Activated effector memory CD4-positive, alpha-beta T cell treated with anti-CD3 and anti-CD28 coated beads, Interleukin-2, amount 50 U/mL, for 16 hours (primary cell): ENCODE results near the gene FANK1.

ENCODE experiments used
- DNase-seq: peaks from one replicate; pipeline ENCODE4 v3.0.0-alpha.2; 2020

The FANK1 gene

DNA sequence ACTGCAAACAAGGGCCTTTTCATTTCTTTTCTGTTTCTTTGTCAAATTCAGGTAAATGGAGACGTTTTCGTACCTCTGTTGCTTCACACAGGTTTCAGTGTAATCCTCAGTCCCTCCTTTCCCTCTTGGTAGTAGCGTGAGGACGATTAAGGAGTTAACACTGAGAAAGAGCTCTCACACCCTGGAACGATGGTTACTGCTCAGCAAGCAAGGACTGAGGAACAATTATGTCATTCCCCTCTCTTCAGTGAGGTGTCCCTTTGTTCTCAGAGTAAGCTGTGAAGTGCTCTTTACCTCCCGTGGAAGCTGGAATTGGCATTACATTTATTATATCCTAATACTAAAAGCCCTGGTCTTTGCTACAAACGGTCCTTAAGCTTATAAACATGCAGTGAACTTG is 95.9 kb downstream of the FANK1 start:
- DNase-seq = no peak

DNA sequence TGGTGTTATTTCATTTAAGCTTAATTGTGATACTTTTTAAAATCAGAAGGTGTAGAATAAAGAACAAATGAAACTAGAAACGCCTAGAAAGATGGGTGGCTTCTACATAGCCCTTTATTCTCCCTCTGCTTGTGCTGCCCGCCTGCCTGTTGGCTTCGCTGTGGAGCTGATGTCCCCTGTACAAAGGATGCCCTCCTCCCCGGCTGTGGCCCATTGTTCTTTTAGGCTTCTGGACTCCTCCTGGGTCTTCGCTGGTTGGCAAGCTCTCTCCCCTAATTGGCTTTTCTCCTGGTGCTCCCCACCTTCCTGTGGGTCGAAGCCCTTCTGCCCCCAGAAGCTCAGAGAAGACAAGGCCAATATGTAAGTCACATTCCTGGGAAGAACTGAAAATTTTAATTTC is 98.2 kb downstream of the FANK1 start:
- DNase-seq = no peak

DNA sequence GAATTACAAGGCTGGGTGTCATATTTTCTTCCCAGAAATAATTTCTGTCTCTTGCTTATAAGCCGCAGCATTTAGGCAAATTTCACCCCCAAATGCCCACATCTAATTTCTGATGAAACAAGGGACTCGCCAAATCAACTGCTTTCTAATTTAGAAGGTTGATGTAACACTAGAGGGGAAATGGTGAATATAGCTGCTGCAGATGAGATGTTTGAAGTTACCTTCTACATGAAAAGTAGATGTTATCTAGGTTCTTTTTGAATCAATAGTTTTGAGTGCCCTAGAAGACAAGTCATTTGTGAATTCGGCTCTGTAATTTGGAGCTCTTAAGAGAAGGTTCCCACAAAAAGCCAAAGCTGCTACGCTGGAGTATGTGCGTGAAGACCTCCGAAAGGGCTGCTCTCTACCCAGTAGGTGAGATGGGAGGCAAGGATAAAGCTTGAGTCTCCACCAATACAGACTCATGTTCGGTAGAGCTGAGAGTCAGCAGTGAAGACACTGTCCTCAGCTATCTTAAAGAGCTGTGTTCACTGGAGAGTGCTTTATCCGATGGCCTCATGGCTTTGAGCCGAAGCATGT is 99.5 kb downstream of the FANK1 start:
- no peak for DNase-seq

DNA sequence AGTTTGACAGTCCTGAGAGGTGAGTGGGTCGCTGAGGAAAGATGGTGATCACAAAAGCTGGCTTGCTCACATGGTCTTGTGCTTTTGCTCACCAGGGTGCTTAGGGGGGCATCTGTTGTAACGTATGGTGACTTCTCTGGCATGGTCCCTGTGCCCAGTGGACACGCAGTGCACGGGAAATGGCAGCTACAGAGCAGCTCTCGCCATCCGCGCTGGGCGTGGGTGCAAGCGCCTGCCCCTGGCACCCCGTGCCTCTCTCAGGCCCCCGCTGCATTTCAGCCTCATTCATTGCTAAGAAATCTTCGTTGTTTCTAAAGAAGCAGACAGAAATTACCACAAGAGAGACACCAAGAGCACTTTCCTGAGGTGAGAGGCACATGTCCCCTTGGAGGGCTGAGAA is 101.2 kb downstream of the FANK1 start:
- peak; percentile 68 for DNase-seq

DNA sequence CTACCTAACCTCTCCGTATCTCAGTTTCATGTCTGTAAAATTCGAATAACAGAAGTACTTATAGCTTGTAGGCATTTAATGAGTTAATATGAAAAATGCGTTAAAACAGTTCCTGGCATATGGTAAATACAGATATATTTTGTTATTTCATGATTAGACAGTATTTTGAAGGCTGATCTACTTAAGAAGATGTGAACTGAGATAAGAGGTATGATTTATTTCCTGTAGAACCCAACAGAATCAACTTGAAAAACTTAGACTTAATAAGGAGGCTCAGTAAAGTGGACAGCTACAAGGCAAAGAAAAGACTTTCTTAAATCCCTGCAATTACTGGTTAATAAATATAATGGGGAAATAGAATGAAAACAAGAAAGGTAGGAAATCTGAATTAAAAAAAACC is 103.3 kb downstream of the FANK1 start:
- DNase-seq = no peak

DNA sequence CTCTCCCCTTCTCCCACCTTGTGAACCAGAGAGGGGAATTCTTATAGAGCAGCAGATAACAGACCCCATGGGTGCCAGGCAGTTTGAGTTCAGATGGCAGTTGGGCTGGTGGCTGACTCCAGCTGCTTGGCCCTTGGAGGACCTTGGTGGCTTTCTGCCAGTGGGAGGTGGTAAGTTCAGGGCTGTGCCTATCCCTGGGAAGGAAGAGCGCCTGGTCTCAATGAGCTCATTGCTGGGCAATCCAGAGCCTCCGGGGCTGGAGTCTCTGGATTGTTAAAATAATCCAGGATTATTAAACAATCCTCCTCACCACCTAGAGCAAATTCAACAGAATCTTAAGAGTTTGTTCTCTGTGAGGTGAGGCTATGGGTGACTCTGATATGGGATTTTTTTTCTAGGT is 105.2 kb downstream of the FANK1 start:
- DNase-seq = no peak

DNA sequence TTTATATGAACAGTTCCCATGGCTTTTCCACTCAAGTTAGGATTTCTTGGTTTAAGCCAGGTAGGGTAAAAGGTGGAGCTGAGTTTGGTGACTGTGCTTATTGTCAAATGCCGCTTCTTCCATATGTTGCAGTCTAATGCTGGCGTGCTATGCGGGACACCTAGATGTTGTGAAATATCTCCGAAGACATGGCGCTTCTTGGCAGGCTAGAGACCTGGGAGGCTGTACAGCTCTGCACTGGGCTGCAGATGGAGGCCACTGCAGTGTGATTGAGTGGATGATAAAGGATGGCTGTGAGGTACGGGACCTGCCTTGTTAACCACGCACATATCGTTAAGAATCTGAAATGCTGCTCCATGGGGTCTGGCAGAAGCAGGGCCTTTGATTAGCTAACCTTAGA is 108.4 kb downstream of the FANK1 start:
- DNase-seq = no peak

DNA sequence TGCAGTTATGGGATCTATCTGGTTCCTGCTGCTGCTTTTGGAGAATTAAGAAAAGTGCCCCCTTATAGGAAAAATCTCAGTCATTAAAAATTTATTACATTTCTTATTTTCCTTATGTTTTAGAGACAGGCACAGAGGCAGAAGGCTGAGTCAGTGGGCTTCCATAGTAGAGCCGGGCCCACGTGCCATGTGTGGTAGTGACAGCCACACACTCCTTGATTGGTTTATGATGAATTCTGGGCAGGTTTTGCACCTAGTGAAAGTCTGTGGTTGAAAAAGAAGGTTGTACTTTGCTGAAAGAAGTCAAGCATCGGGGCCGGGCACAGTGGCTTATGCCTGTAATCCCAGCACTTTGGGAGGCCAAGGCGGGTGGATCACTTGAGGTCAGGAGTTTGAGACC is 109.9 kb downstream of the FANK1 start:
- DNase-seq = no peak

DNA sequence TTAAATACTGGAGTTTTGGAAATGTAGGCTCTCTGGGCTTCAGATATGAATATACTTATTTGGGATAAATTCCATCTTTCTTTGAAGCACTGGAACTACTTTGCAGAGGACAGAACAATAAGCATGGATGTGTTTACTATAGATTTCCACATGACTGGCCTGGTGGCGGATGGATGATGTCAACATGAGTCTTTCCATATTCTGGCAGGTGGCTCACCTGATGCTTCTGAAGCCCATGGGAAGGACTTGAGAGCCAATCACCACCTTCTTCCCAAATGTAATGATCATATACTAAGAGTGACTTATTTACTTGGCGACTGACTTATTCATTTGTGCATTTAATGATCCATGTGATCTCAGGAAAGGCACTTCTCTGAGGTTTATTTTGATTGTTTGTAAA is 110.5 kb downstream of the FANK1 start:
- DNase-seq = no peak

DNA sequence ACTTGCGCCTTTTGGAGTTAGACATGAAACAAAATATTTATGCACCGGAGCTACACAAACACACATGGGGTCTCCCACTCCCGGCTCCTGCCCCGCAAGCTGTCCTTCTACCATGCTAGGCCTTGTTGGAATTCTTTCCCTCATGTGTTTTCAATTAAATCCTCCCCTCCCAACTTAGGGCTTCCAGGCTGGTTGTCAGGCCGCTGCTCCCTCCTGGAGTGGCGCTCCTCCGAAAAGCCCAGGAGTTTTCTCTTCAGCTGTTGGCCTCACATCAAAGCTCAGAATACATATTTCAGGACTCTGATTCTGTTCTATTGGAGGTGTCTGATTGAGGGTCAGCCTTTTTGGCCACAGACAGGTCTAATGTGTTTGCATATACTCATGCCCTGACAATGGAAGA is 113.3 kb downstream of the FANK1 start:
- DNase-seq = no peak

DNA sequence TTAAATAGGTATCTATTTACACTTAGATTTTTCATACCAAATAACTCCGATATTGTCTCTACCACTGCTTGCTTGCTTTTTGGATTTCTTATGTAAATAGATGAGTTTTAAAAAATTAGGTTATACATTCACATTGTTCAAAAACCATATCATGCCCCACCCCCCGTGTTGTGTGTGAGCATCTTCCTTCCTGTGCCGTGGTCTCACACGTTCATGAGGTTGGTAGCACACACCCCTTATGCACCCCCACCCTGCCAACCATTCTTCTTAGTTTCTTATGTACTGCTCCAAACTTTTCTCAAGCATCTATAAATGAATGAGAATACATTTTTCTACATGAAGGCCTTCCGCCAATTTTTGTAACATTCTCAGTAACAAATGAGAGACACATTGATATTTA is 115.6 kb downstream of the FANK1 start:
- no peak for DNase-seq

DNA sequence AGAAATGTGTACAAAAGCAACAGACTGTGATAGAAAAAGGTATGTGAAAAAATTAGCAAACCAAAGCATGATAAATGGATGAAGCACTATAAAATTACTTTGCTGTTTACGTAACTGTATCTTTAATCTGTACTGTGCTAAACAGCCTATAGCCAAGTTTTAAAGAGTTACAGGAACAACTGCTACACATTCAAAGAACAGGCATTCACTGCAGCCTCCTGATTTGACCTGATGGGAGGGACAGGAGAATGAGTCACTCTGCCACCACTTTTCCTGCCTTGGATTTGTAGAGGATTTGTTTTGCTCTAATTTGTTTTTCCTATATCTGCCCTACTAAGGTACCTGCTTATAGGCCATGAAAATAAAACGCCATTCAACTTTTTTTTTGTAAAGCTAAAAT is 116.1 kb downstream of the FANK1 start:
- no peak for DNase-seq

DNA sequence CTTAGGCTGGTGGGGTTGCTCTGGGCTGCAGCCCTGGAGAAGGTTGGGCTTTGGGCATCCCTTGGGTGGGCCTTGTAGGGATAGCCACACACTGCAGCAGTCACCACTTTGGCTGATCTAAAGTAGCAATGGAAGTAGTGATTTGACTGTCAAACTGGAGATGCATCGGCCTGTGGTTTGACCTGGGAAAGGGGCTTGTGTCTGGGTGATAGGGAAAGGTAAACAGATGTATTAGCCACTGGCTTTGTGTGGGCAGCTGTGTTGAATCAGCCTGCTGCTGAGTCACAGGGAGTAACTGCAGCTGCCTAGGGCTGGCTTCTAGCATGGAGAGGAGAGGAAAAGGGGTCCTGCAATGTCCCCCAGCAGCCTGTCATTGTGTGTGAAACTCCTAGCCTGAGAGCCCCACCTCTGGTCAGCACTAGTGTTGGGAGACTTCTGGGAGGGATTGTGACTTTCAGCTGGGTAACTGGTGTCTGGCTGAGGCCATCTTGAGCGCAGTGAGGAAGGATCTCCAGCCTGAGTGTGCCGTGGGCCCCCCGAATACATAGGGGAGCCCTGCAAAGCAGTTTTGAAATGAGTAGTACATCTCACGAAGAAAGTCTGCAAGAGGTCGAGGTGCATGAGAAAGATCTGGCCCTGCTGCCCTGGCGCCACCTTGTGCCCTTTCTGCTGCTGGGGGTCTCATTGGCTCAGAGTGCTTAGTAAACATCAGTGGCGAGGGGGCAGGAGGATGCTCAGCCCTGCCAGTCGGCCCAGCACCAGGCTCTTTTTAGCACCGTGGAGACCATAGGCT is 117.3 kb downstream of the FANK1 start:
- DNase-seq = peak; percentile 75

DNA sequence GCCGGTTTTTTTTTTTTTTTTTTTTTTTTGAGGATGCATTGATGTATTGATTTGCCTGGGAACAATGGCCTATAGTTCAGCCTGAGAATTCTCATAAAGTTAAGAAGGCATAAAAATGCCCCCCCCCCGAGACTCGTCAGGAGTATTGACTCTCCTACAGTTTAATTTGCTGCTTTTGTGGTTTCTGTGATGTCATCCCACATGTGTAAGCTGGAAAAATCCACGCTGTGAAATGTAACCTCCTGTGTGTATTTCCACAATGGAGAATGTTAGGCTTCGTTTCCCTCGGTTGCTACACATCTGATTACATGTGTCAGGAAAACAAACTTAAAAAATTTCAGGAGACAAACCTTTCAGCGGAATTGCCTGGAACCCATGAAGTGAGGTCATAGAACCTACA is 117.9 kb downstream of the FANK1 start:
- DNase-seq = no peak

DNA sequence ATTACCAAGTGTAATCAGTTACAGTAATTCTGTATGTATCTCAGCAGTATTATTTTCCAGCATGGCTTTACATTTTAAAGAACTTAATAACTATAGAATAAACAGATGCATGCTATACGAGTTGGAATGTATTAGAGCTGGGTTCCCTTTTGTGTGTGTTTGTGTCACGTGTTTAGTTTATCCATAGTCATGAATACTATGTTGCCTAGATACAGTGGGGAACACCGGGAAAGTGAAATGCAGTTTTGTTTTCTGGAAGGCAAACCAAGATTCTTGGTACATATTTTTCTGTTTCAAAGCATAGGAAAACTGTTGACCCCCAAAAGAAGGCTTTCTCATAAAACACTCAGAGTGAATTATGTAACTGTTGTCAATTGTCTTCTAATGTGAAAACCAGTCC is 119.0 kb downstream of the FANK1 start:
- DNase-seq = no peak

DNA sequence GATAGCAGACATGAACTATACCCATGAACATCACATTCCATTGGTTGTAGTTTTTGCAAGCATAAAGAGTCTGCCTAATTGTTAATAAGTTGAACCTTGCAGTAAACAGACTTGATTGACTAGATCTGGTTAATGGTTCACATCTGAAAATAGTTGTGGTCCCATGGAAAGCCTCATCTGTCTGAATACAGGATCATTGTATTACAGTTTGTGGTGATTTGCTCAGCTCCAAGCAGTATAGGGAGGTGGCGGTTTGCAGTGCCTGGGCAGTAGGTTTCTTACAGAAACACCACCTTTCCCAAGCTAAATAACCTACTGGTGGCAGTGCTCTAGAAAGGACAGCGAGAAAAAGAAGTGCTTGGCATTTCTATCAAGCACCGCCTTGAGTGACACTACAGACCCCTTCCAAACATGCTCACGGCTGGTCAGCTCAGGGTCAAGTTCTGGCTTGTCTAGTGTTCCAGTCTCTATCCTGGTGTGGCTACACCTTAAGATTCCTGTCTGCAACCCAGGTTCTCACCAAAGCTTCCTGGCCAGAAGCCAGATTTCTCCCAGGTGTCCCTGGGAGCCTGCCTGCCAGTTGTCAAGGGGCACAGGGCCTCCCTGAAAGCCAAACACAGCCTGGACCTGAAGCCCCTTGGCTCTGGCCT is 119.9 kb downstream of the FANK1 start:
- DNase-seq = no peak

DNA sequence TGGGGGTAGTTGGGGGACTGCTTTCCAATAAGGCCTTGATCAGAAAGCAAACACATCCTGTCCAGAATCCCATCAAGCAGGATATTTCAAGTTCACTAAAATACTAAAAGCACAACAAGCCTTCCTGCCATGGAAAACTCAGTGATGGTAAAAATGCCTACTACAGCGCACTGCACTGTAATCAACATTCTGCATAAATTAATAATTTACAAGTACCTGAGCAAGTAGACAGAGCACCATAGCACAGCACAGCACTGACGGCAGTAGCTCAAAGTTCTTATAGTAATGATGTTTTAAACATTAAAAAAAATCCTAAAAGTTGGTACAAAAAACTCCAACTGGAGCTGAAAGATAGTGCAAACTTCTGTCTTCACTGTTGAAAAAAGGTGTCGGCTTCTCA is 120.5 kb downstream of the FANK1 start:
- no peak for DNase-seq

DNA sequence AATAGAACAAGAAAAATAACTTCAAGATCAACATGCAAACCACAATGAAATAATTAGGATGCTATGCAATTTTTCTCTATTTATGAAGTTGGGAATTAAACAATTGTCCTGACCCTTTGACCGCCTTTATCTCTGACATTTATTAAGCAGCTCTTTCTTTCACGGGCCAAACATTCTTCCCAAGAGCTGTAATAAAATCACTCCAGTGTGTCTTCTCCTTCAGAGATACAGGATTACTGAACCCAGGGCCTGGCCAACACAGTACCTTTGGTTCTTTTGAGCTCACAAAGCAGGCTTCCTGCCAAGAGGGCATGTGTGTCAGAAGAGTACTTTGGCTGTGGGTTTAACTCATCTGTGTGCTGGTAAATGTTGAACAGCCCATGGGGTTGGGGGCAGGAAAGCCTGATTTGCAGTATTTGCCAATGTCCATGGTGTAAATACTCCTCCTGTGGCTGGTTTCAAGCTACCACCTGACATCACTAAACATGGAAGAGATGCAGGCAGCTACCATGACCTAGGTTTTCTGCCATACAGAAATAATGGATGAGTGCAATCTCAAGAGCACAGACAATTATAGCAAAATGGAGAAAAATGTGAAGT is 121.7 kb downstream of the FANK1 start:
- no peak for DNase-seq

DNA sequence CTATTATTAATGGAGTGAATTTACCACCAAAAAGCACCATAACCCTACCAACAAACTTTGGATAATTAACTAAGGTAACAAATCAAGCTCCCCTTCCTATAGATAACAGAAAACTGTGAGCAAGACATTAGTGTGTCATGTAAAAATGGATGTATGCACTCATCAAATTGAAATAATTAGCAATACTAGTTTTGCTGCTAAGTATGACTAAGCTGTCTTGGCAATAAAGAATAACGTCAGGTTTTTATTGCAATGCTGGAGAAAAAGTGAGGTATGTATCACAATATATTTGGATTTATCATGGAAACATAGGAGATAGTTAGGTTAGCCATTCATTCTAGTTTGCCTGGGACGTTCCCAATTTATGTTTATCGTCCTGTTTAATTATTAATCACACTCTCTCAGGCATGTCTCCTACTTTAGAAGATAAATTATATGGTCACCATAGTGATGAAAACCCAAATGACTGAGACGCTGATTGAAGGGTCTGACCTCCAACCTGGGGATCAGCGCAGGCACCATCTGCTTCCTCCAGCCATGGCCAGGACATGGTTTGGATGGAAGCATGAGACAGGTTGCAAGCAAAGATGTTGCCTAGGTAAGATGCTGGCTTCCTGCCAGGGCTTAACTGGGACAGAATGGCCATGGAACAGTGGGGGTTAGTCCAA is 125.6 kb downstream of the FANK1 start:
- DNase-seq = no peak

DNA sequence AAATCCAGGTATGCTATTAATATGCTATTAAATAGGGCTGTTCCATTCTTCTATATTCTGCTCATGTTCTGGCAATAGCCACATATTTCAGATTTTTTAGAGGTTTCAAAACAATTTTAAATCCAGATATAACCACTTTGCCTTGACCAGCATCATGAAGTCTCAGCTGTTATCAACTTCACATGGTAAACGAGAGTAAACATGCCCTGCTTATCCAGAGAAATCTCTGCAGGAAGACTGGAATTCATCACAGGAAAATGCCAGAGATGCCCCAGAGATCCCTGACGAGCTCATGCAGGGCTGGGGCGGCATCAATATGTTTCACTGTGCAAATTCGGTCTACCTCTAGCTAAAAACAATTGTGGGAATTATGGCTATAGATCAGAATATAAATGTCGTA is 126.5 kb downstream of the FANK1 start:
- DNase-seq = no peak

DNA sequence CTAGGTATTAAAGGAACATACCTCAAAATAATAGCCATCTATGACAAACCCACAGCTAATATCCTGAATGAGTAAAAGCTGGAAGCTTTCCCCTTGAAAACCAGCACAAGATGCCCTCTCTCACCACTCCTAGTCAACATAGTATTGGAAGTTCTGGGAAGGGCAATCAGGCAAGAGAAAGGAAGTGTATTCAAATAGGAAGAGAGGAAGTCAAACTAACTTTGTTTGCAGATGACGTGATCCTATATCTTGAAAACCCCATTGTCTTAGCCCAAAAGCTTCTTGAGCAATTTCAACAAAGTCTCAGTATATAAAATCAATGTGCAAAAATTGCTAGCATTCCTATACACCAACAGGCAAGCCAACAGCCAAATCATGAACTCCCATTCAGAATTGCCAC is 131.3 kb downstream of the FANK1 start:
- no peak for DNase-seq

DNA sequence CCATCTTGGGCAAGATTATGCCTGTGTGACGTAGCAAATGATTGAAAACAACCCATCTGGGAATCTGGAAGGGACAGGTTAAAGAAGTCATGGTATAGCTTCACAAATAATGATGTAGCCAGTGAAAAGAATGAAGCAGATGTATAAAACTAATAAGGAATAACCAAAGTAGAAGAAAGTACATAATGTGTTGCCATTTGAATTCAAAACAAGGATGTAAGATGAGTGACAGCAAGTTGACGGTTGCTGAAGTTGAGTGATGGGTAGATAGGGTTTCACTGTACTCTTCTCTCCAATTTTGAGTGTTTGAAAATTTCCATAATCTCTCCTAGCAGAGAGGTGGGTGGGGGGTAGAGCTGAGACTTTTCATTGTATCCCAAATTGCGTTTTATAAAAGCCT is 133.6 kb downstream of the FANK1 start:
- no peak for DNase-seq

DNA sequence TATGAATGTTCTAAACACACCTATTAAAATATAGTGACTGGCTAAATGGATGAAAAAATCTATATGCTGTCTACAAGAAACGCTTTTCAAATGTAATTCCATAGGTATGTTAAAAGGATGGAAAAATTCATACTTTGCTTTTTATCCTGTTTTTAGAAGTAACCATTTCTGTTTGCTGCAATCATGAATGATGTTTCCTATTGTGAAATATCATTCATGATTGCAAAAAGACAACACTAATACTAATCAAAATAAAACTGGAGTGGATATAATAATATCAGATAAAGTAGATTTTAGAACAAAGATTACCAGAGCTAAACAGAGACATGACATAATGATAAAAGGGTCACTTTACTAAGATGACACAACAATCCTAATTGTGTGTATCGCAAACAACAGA is 138.2 kb downstream of the FANK1 start:
- no peak for DNase-seq

DNA sequence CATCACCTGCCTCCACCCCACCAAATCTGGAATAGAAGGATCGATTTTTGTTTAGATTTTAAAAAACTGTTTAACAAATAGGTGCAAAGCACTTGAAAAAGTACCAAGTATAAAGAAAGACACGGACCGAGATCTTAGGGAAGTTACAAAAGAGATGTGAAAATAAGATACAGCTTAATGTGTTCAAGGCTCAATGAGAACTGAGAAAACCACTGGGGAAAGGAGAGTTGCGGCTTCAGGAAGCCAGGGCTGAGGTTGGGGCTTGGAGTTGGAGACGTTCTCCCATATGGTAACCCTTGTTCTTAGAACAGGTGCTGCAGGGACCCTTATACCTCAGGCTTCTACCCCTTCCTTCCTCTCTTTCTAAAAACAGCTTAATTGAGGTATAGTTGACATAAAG is 140.2 kb downstream of the FANK1 start:
- DNase-seq = no peak
